ENCODE measurements around the gene CD37.
A peak's percentile ranks its signal among the peaks of the same experiment; 100 is the strongest.

The CD37 gene

DNA sequence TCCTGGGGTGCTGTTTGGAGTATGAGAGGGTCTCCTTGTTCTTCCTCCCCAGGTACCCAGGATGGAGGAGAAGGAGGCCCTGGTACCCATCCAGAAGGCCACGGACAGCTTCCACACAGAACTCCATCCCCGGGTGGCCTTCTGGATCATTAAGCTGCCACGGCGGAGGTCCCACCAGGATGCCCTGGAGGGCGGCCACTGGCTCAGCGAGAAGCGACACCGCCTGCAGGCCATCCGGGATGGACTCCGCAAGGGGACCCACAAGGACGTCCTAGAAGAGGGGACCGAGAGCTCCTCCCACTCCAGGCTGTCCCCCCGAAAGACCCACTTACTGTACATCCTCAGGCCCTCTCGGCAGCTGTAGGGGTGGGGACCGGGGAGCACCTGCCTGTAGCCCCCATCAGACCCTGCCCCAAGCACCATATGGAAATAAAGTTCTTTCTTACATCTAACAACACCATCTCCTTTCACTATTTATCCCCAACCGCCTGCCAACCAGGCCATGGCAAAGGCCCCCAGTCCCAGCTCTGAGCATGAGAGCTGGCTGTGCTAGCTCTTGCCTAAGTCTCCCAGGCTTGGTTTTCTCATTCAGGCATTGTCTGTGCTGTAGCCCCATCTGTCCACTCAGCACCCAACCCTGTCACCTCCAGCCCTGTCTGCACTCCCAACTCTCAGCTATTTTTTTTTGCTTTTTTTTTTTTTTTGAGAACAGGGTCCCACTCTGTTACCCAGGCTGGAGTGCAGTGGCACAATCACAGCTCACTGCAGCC lies 39.6 kb downstream of the CD37 start:
- Mint-ChIP-seq H3K27ac (peak overlapping the region; percentile 78), H3K36me3 (no peaks in the 10 kb centered on the region), H3K9me3 (no peaks in the 10 kb centered on the region), H3K4me3 (no peak overlapping the region), H3K4me1 (no peaks in the 10 kb centered on the region)
- DNase-seq (ENCODE audit: low spot score in 2 of 2) (no peak), ATAC-seq (no peak)

DNA sequence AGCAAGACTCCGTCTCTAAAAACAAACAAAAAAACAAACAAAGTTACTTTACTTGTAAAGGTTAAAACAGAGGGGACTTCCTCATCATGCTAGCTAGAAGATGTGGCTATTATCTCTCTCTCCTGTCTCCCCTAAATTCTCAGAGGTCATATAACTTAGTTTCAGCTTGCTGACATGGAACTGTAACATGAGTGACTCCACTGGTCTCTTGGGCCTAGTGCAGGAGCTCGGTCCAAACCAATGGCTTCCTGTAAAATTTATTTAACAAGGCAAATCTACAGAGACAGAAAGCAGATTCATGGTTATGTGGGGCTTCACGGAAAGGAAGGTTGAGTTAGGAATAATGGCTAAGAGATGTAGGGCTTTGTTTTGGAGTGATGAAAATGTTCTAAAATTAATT lies 43.3 kb downstream of the CD37 start:
- H3K36me3 Mint-ChIP-seq, result no peaks in the 10 kb centered on the region
- no peak for DNase-seq (ENCODE audit: low spot score in 2 of 2)

DNA sequence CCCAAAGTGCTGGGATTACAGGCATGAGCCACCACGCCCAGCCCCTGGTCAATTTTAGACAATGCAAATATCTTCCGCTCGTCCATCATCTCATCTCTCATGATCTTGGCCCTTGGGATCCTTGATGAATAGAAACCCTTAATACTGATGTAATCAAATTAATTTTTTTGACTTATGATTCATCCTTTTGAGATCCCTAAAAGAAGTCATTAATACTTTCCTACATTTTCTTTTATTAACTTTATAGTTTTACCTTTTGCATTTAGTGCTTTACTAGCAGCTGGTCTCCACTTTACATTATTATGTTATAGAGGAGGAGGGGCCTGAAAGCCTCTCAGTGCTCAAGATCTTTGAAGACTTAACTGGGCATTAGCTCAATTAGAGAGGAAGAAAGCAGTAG lies 45.2 kb downstream of the CD37 start:
- Mint-ChIP-seq H3K9me3 (peaks cover 7% of the 10 kb centered on the region), H3K4me1 (no peaks in the 10 kb centered on the region), H3K36me3 (no peaks in the 10 kb centered on the region), H3K4me3 (no peak overlapping the region), H3K27ac (peak overlapping the region; percentile 23)
- ATAC-seq (no peak), DNase-seq (ENCODE audit: low spot score in 2 of 2) (no peak)

More for the DNA sequence above, 43.3 kb downstream of the CD37 start:
- H3K9me3 Mint-ChIP-seq, result peaks cover 7% of the 10 kb centered on the region
- no peak overlapping the region for H3K4me3 Mint-ChIP-seq
- no peaks in the 10 kb centered on the region for H3K4me1 Mint-ChIP-seq
- H3K27ac Mint-ChIP-seq, result no peak overlapping the region
- no peak for ATAC-seq

DNA sequence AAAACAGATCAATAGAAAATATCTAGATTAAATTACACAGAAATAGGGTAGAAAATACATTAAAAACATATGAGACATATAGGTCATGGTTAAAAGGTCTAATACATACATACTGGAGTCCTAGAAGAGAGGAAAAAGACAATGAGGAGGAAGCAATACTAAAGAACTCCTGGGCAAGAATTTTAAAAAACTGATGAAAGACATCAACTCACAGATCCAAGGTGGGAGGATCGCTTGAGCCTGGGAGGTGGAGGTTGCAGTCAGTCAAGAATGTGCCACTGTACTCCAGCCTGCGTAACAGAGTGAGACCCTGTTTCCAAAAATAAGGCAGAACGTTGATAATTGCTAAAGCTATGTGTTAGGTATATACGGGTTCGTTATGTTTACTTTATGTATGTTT lies 47.4 kb downstream of the CD37 start:
- Mint-ChIP-seq H3K27ac (no peak overlapping the region), H3K4me1 (no peaks in the 10 kb centered on the region), H3K4me3 (no peak overlapping the region), H3K36me3 (peaks cover under 1% of the 10 kb centered on the region), H3K9me3 (peaks cover 7% of the 10 kb centered on the region)
- DNase-seq (ENCODE audit: low spot score in 2 of 2) (no peak), ATAC-seq (no peak)

DNA sequence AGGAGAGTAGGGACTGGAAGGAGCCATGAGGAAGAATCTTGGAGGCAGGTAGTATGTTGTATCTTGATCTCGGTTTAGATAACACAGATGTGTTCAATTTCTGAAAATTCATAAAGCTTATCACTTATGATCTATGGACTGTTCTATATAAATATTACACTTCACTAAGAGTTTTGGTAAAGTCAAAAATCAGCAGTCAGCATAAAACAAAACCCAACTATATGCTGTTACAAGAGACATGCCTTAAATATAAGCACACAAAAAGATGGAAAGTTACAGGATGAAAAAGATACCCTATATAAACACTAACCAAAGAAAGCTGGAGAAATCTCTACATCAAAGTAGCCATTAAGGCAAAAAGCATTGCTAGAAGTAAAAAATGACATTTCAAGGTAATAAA lies 48.4 kb downstream of the CD37 start:
- Mint-ChIP-seq H3K27ac (no peak overlapping the region), H3K4me1 (no peaks in the 10 kb centered on the region), H3K4me3 (no peak overlapping the region), H3K9me3 (peaks cover 7% of the 10 kb centered on the region), H3K36me3 (peaks cover 7% of the 10 kb centered on the region)
- DNase-seq (ENCODE audit: low spot score in 2 of 2) (no peak), ATAC-seq (no peak)

DNA sequence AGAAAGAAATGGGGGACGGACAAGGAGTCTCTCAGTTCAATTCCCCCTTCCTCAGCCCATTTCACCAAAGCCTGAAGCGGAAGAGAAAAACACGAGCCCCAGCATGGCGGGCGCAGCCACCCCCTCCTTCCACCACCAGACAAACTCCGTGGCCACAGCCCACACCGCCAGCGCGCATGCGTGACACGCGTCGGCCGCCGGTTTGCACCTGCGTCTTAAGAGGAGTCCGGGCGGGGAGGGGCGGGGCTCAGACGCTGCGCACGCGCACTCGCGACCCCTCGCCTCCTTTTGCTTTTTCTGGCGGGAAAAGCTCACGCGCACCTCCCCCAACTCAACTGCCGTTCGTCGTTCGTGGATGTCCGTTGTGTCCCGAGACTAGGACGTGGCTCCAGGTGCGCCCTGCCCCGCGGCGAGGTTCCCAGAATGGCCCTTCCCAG lies 52.7 kb downstream of the CD37 start, which contains the start of gene KASH5:
TSS of gene KASH5 (plus strand) at position 314 of the 437 bp plus-strand sequence. CDS start 2,635 bp downstream, outside the sequence.
- Mint-ChIP-seq H3K9me3 (no peaks in the 10 kb centered on the region), H3K4me3 (peak within 1 kb of the TSS; percentile 33)
- peak; percentile 38 to 86 for DNase-seq (ENCODE audit: low spot score in 2 of 2)

DNA sequence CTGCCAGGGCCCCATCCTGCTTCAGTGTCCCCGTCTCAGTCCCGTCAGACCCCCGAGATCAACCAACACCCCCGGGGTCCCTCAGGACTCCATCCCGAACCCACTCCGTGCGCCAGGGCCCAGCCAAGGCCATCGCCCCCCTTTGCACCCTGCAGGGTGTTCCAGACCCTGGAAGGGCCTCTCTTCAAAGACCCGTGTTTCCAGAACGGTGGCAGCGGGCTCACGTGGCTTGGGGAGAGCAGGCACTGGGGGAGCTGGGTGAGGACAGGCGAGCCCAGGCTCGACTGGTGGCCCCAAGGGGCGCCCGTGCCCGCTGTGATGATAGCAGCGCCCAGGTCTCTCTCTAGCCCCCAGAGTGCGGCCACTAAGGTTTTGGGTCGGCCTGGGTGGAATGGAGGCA lies 54.2 kb downstream of the CD37 start:
- ATAC-seq, result no peak
- no peak overlapping the region for H3K4me3 Mint-ChIP-seq
- peaks cover 12% of the 10 kb centered on the region for H3K4me1 Mint-ChIP-seq
- H3K9me3 Mint-ChIP-seq, result no peaks in the 10 kb centered on the region
- H3K36me3 Mint-ChIP-seq, result peaks cover 7% of the 10 kb centered on the region
- DNase-seq (ENCODE audit: low spot score in 2 of 2), result no peak
- no peak overlapping the region for H3K27ac Mint-ChIP-seq

More for the DNA sequence above, 52.7 kb downstream of the CD37 start, which contains the start of gene KASH5:
- H3K4me1 Mint-ChIP-seq, result peaks cover 12% of the 10 kb centered on the region
- no peak within 1 kb of the TSS for H3K27ac Mint-ChIP-seq
- H3K36me3 Mint-ChIP-seq, result peaks cover 7% of the 10 kb centered on the region
- ATAC-seq, result peak; percentile 45
